SJCRH30 (cell line): Measurements from ENCODE around the gene CALR3. TPM values are rescaled to one million over a fixed set of nuclear protein-coding genes. Genes with fewer than 3 reads are reported as not detected.

Experiments used
- DNase-seq, 2 experiments: peaks; one replicate each; pipeline ENCODE4 v3.0.0-alpha.2; 2015 to 2020
- H3K27ac ChIP-seq: fragments of 250-450 bp; sonication (Bioruptor Pico); 2 replicates; pipeline ENCODE4 v1.5.1; 2020; ENCODE audit warnings: mild to moderate bottlenecking, moderate library complexity
- H3K27me3 ChIP-seq: fragments of 250-450 bp; sonication (Bioruptor Pico); 2 replicates; pipeline ENCODE4 v1.5.1; 2020; ENCODE audit warnings: mild to moderate bottlenecking, moderate library complexity
- H3K36me3 ChIP-seq: fragments of 250-450 bp; sonication (Bioruptor Pico); 2 replicates; pipeline ENCODE4 v1.5.1; 2020; ENCODE audit warnings: mild to moderate bottlenecking, moderate library complexity
- H3K4me1 ChIP-seq: fragments of 250-450 bp; sonication (Bioruptor Pico); 2 replicates; pipeline ENCODE4 v1.5.1; 2020; ENCODE audit warnings: mild to moderate bottlenecking, moderate library complexity
- H3K4me3 ChIP-seq: fragments of 250-450 bp; sonication (Bioruptor Pico); 2 replicates; pipeline ENCODE4 v1.5.1; 2020; ENCODE audit warnings: mild to moderate bottlenecking, moderate library complexity
- H3K9me3 ChIP-seq: fragments of 250-450 bp; sonication (Bioruptor Pico); replicated peaks from 2 replicates; pipeline ENCODE4 v1.5.1; 2020; ENCODE audit warnings: mild to moderate bottlenecking, moderate library complexity
- total RNA-seq: library from RNA; depleted of rRNA; stranded (reverse); fragments of >200 nt; shearing (Covaris generic); gene quantifications from 2 replicates; pipeline ENCODE4 v1.2.3, GENCODE V29; 2014

CALR3 gene
- total RNA-seq, 1 experiment from 2014 or later: not detected

- Histone ChIP-seq H3K4me3 (no peak overlapping the region), H3K4me1 (no peaks in the 10 kb centered on the region), H3K36me3 (peaks cover 96% of the 10 kb centered on the region), H3K27me3 (no peaks in the 10 kb centered on the region), H3K9me3 (no peaks in the 10 kb centered on the region), H3K27ac (no peak overlapping the region)
- DNase-seq: no peak
Observed at GRCh38 chr19:16529466-16530144, 33.6 kb upstream of the CALR3 start.

GRCh38 chr19:16527971-16528521 lies 32.1 kb upstream of the CALR3 start:
- H3K27me3 ChIP-seq: no peaks in the 10 kb centered on the region
- no peaks in the 10 kb centered on the region for H3K9me3 ChIP-seq
- H3K4me1 ChIP-seq: no peaks in the 10 kb centered on the region
- peak in 1 of 2 experiments; percentile 46 for DNase-seq
- H3K36me3 ChIP-seq: peaks cover 98% of the 10 kb centered on the region
- no peak overlapping the region for H3K4me3 ChIP-seq
- H3K27ac ChIP-seq: no peak overlapping the region

- no peak overlapping the region for H3K4me3 ChIP-seq
- no peaks in the 10 kb centered on the region for H3K9me3 ChIP-seq
- no peaks in the 10 kb centered on the region for H3K4me1 ChIP-seq
- peaks cover 100% of the 10 kb centered on the region for H3K36me3 ChIP-seq
- H3K27ac ChIP-seq: no peak overlapping the region
- DNase-seq: no peak
- no peaks in the 10 kb centered on the region for H3K27me3 ChIP-seq
Observed at GRCh38 chr19:16527334-16527935, 31.5 kb upstream of the CALR3 start.

DNA sequence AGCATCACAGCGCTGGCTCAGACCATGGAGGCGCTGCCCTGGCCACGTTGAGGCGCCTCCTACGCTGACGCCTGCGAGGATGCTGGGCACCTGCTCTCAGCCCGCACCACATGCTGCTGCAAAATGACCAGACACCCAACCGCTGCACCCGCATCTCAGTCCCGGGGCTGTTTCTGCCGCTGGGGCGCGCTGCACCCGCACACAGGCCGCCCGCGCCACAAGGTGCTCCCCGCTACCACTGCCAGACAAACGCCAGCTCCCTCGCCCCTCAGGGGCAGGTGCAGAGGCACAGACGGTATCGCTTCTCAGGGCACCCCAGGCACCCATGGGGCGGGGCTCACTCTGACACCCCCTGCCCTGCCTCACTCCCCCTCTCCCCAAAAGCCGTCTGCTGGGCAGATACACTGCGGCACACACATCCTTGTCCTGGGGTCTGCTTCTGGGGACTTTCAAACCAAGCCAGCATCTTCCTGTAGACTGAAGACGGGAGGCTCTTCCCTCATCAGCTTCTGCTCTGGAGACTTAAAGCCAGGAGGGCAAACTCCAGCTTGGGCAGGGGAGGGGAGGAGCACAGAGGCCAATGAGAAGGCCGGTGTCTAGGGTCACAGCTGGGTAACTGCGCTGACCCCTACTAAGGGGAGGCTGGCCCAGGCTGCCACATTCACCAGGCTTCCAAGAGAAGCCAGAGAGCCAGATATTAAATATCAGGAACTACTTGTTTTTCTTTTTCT lies 29.9 kb upstream of the CALR3 start:
- Histone ChIP-seq H3K36me3 (peaks cover 97% of the 10 kb centered on the region), H3K27me3 (no peaks in the 10 kb centered on the region), H3K4me1 (no peaks in the 10 kb centered on the region)

GRCh38 chr19:16524991-16525734 lies 29.2 kb upstream of the CALR3 start:
- Histone ChIP-seq H3K4me1 (no peaks in the 10 kb centered on the region), H3K4me3 (no peak overlapping the region), H3K27ac (no peak overlapping the region), H3K27me3 (no peaks in the 10 kb centered on the region), H3K36me3 (peaks cover 97% of the 10 kb centered on the region), H3K9me3 (no peaks in the 10 kb centered on the region)
- DNase-seq: no peak

More for the DNA sequence above, 29.9 kb upstream of the CALR3 start:
- Histone ChIP-seq H3K27ac (no peak overlapping the region), H3K4me3 (no peak overlapping the region), H3K9me3 (no peaks in the 10 kb centered on the region)
- no peak for DNase-seq

- Histone ChIP-seq H3K9me3 (no peaks in the 10 kb centered on the region), H3K27ac (no peak overlapping the region), H3K36me3 (peaks cover 97% of the 10 kb centered on the region), H3K4me3 (no peak overlapping the region), H3K27me3 (no peaks in the 10 kb centered on the region), H3K4me1 (no peaks in the 10 kb centered on the region)
- DNase-seq: no peak
Observed at GRCh38 chr19:16522559-16523377, 26.8 kb upstream of the CALR3 start.

DNA sequence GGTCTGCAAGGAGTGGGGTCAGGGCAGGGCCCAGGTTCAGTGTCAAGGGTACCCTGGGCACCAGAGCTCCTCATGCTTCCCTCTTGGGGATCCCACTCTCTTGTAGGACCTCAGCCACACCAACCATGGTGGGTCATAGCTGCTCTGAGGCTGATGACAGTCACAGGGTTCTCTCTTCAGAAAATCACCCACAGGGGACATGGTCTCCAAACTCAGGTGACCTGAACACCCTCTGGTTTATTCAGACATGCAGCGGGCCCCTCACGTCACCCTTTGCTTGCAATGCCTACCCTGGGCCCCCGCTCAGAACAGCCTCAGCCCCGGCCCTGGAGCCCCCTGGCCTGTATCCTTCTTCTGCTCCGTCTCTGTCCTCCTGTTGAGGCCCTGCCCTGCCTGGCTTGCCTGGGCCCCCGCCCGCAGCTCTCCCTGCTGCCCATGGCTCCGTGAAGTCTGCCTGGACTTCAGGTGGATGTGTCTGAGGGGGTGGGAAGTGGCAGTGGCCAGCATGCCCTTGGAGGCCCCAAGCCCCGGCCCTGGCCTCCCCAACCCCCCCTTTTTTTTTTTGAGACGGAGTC lies 25.8 kb upstream of the CALR3 start:
- Histone ChIP-seq H3K27ac (no peak overlapping the region), H3K36me3 (peaks cover 97% of the 10 kb centered on the region), H3K27me3 (no peaks in the 10 kb centered on the region), H3K9me3 (no peaks in the 10 kb centered on the region), H3K4me1 (no peaks in the 10 kb centered on the region), H3K4me3 (no peak overlapping the region)
- DNase-seq: no peak

DNA sequence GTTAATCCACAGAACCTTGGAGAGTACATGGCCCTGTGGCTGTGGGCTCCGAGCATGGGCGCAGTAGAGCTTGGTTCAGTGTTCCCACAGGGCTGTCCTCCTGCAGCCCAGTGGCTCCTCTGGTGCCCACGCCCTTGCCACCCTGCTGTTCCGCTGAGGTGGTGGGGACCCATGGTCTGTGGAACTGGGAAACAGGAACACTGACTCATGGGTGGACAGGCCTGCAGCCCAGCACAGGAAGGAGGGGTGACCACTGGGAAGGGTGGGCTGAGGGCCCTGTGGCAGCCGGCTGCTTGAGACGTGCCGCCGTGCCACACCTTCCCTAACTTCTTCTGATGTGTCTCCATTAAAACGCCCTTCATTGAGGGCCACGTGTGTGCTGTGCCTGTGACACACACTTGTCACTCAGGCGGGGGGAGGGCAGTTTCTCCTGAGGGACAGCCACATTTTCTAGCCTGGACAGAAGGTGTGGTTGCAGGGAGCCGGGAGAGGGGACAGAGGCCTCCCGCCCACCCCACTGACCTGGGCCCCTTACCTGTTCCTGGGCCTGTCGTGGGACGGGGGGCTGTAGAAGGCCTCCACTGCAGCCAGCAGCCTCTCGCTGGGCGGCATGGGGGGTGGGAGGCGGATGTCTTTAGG lies 25.1 kb upstream of the CALR3 start:
- no peaks in the 10 kb centered on the region for H3K9me3 ChIP-seq
- H3K4me3 ChIP-seq: no peak overlapping the region
- H3K4me1 ChIP-seq: no peaks in the 10 kb centered on the region
- no peaks in the 10 kb centered on the region for H3K27me3 ChIP-seq
- no peak for DNase-seq
- H3K27ac ChIP-seq: no peak overlapping the region
- H3K36me3 ChIP-seq: peaks cover 94% of the 10 kb centered on the region

GRCh38 chr19:16520074-16520973 lies 24.4 kb upstream of the CALR3 start:
- Histone ChIP-seq H3K27me3 (no peaks in the 10 kb centered on the region), H3K27ac (no peak overlapping the region), H3K9me3 (no peaks in the 10 kb centered on the region), H3K4me3 (no peak overlapping the region), H3K36me3 (peaks cover 86% of the 10 kb centered on the region), H3K4me1 (no peaks in the 10 kb centered on the region)
- DNase-seq: no peak

DNA sequence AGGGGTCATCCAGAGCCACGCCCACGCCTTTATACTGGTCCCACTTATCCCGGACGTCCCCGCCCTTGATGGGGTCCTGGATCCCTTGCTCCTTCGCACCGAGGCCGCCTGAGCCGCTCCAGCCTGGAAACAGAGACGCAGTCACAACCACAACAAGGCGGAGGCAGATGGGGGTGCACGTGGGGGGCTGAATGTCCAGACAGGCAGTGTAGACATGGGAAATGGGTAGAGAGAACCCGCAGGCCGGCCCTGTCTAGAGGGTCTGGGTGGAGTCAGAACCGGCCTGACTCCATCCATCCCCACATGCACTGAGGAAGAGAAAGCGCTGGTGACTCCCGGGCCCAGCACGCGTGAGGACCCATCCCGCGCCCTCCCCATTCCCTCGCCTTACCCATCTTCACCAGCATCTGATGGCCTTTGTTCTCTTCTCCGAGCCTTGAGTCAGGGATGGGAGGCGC lies 23.3 kb upstream of the CALR3 start:
- peaks cover 76% of the 10 kb centered on the region for H3K36me3 ChIP-seq
- H3K27me3 ChIP-seq: no peaks in the 10 kb centered on the region

GRCh38 chr19:16518483-16519229 lies 22.7 kb upstream of the CALR3 start:
- Histone ChIP-seq H3K9me3 (no peaks in the 10 kb centered on the region), H3K27ac (no peak overlapping the region), H3K36me3 (peaks cover 70% of the 10 kb centered on the region), H3K4me1 (no peaks in the 10 kb centered on the region), H3K27me3 (no peaks in the 10 kb centered on the region), H3K4me3 (no peak overlapping the region)
- DNase-seq: no peak

More for the DNA sequence above, 23.3 kb upstream of the CALR3 start:
- Histone ChIP-seq H3K4me3 (no peak overlapping the region), H3K27ac (no peak overlapping the region), H3K9me3 (no peaks in the 10 kb centered on the region), H3K4me1 (no peaks in the 10 kb centered on the region)
- DNase-seq: no peak

- Histone ChIP-seq H3K27ac (no peak overlapping the region), H3K9me3 (no peaks in the 10 kb centered on the region), H3K27me3 (no peaks in the 10 kb centered on the region), H3K4me3 (no peak overlapping the region), H3K36me3 (peaks cover 64% of the 10 kb centered on the region), H3K4me1 (no peaks in the 10 kb centered on the region)
- no peak for DNase-seq
Observed at GRCh38 chr19:16518061-16518460, 22.1 kb upstream of the CALR3 start.
